ENCODE results near the gene TLE5.

The TLE5 gene

GRCh38 chr19:3062165-3063105 lies at the start of gene TLE5:
Gene TLE5 (minus strand): TSS chr19:3062495. CDS start chr19:3062200, 295 bp downstream.
- Histone ChIP-seq H3K9ac (ENCODE audit: low read length in 5 of 5) (peak within 1 kb of the TSS in 4 of 5 donors; percentile 70 to 84 (median 78)), H3K9me3 (ENCODE audit: control insufficient read depth in 5 of 5, low read length in 5 of 5) (no peaks in the 10 kb centered on the region), H3K27me3 (ENCODE audit: control insufficient read depth in 5 of 5, insufficient read depth in 4 of 5, low read length in 5 of 5) (no peaks in the 10 kb centered on the region), H3K4me1 (ENCODE audit: control insufficient read depth in 5 of 5, insufficient read depth in 5 of 5, low read length in 5 of 5) (peaks cover 2 to 43% (median 39%) of the 10 kb centered on the region in 5 donors), H3K27ac (ENCODE audit: low read depth, low read length) (peak within 1 kb of the TSS; percentile 77), H3K36me3 (ENCODE audit: control insufficient read depth in 5 of 5, insufficient read depth in 5 of 5, low read length in 5 of 5) (peaks cover 0 to 23% (median 20%) of the 10 kb centered on the region in 5 donors), H3K4me3 (ENCODE audit: low read depth in 1 of 5, low read length in 5 of 5) (peak within 1 kb of the TSS; percentile 55 to 78 (median 69))

- Histone ChIP-seq H3K27me3 (ENCODE audit: control insufficient read depth in 5 of 5, insufficient read depth in 4 of 5, low read length in 5 of 5) (no peaks in the 10 kb centered on the region), H3K4me3 (ENCODE audit: low read depth in 1 of 5, low read length in 5 of 5) (no peak overlapping the region), H3K36me3 (ENCODE audit: control insufficient read depth in 5 of 5, insufficient read depth in 5 of 5, low read length in 5 of 5) (peaks cover 0 to 60% (median 39%) of the 10 kb centered on the region in 5 donors), H3K9ac (ENCODE audit: low read length in 5 of 5) (no peak overlapping the region), H3K4me1 (ENCODE audit: control insufficient read depth in 5 of 5, insufficient read depth in 5 of 5, low read length in 5 of 5) (peaks cover 0 to 8% (median 0%) of the 10 kb centered on the region in 5 donors), H3K9me3 (ENCODE audit: control insufficient read depth in 5 of 5, low read length in 5 of 5) (no peaks in the 10 kb centered on the region), H3K27ac (ENCODE audit: low read depth, low read length) (no peak overlapping the region)
Measured at GRCh38 chr19:3111586-3112247, 49.4 kb upstream of the TLE5 start.

GRCh38 chr19:3110126-3110825 lies 48.0 kb upstream of the TLE5 start:
- no peak overlapping the region for H3K4me3 ChIP-seq (ENCODE audit: low read depth in 1 of 5, low read length in 5 of 5)
- peaks cover 0 to 52% (median 33%) of the 10 kb centered on the region in 5 donors for H3K36me3 ChIP-seq (ENCODE audit: control insufficient read depth in 5 of 5, insufficient read depth in 5 of 5, low read length in 5 of 5)

GRCh38 chr19:3109491-3109890 lies 47.2 kb upstream of the TLE5 start:
- H3K9ac ChIP-seq (ENCODE audit: low read length in 5 of 5): no peak overlapping the region
- H3K4me3 ChIP-seq (ENCODE audit: low read depth in 1 of 5, low read length in 5 of 5): no peak overlapping the region
- peaks cover 0 to 44% (median 26%) of the 10 kb centered on the region in 5 donors for H3K36me3 ChIP-seq (ENCODE audit: control insufficient read depth in 5 of 5, insufficient read depth in 5 of 5, low read length in 5 of 5)
- H3K9me3 ChIP-seq (ENCODE audit: control insufficient read depth in 5 of 5, low read length in 5 of 5): no peaks in the 10 kb centered on the region
- peaks cover 2 to 17% (median 11%) of the 10 kb centered on the region in 5 donors for H3K4me1 ChIP-seq (ENCODE audit: control insufficient read depth in 5 of 5, insufficient read depth in 5 of 5, low read length in 5 of 5)
- H3K27ac ChIP-seq (ENCODE audit: low read depth, low read length): no peak overlapping the region
- no peaks in the 10 kb centered on the region for H3K27me3 ChIP-seq (ENCODE audit: control insufficient read depth in 5 of 5, insufficient read depth in 4 of 5, low read length in 5 of 5)

More at GRCh38 chr19:3110126-3110825, 48.0 kb upstream of the TLE5 start:
- Histone ChIP-seq H3K4me1 (ENCODE audit: control insufficient read depth in 5 of 5, insufficient read depth in 5 of 5, low read length in 5 of 5) (peaks cover 2 to 14% (median 8%) of the 10 kb centered on the region in 5 donors), H3K27ac (ENCODE audit: low read depth, low read length) (no peak overlapping the region), H3K9ac (ENCODE audit: low read length in 5 of 5) (no peak overlapping the region), H3K9me3 (ENCODE audit: control insufficient read depth in 5 of 5, low read length in 5 of 5) (no peaks in the 10 kb centered on the region), H3K27me3 (ENCODE audit: control insufficient read depth in 5 of 5, insufficient read depth in 4 of 5, low read length in 5 of 5) (no peaks in the 10 kb centered on the region)

- H3K4me3 ChIP-seq (ENCODE audit: low read depth in 1 of 5, low read length in 5 of 5): no peak overlapping the region
- peaks cover 2 to 24% (median 19%) of the 10 kb centered on the region in 5 donors for H3K4me1 ChIP-seq (ENCODE audit: control insufficient read depth in 5 of 5, insufficient read depth in 5 of 5, low read length in 5 of 5)
- H3K9me3 ChIP-seq (ENCODE audit: control insufficient read depth in 5 of 5, low read length in 5 of 5): no peaks in the 10 kb centered on the region
- H3K9ac ChIP-seq (ENCODE audit: low read length in 5 of 5): peak overlapping the region in 1 of 5 donors; percentile 2
- no peak overlapping the region for H3K27ac ChIP-seq (ENCODE audit: low read depth, low read length)
- peaks cover 0 to 38% (median 20%) of the 10 kb centered on the region in 5 donors for H3K36me3 ChIP-seq (ENCODE audit: control insufficient read depth in 5 of 5, insufficient read depth in 5 of 5, low read length in 5 of 5)
- no peaks in the 10 kb centered on the region for H3K27me3 ChIP-seq (ENCODE audit: control insufficient read depth in 5 of 5, insufficient read depth in 4 of 5, low read length in 5 of 5)
Measured at GRCh38 chr19:3108775-3109174, 46.5 kb upstream of the TLE5 start.

- peaks cover 0 to 27% (median 12%) of the 10 kb centered on the region in 5 donors for H3K36me3 ChIP-seq (ENCODE audit: control insufficient read depth in 5 of 5, insufficient read depth in 5 of 5, low read length in 5 of 5)
- H3K27ac ChIP-seq (ENCODE audit: low read depth, low read length): no peak overlapping the region
- H3K9me3 ChIP-seq (ENCODE audit: control insufficient read depth in 5 of 5, low read length in 5 of 5): no peaks in the 10 kb centered on the region
- H3K4me1 ChIP-seq (ENCODE audit: control insufficient read depth in 5 of 5, insufficient read depth in 5 of 5, low read length in 5 of 5): peaks cover 2 to 27% (median 23%) of the 10 kb centered on the region in 5 donors
- no peak overlapping the region for H3K4me3 ChIP-seq (ENCODE audit: low read depth in 1 of 5, low read length in 5 of 5)
- H3K9ac ChIP-seq (ENCODE audit: low read length in 5 of 5): no peak overlapping the region
- no peaks in the 10 kb centered on the region for H3K27me3 ChIP-seq (ENCODE audit: control insufficient read depth in 5 of 5, insufficient read depth in 4 of 5, low read length in 5 of 5)
Measured at GRCh38 chr19:3107658-3108057, 45.4 kb upstream of the TLE5 start.

GRCh38 chr19:3106509-3107141 lies 44.3 kb upstream of the TLE5 start:
- peaks cover 2 to 31% (median 27%) of the 10 kb centered on the region in 5 donors for H3K4me1 ChIP-seq (ENCODE audit: control insufficient read depth in 5 of 5, insufficient read depth in 5 of 5, low read length in 5 of 5)
- H3K9ac ChIP-seq (ENCODE audit: low read length in 5 of 5): no peak overlapping the region
- H3K27me3 ChIP-seq (ENCODE audit: control insufficient read depth in 5 of 5, insufficient read depth in 4 of 5, low read length in 5 of 5): no peaks in the 10 kb centered on the region
- H3K36me3 ChIP-seq (ENCODE audit: control insufficient read depth in 5 of 5, insufficient read depth in 5 of 5, low read length in 5 of 5): peaks cover 0 to 18% (median 12%) of the 10 kb centered on the region in 5 donors
- H3K27ac ChIP-seq (ENCODE audit: low read depth, low read length): no peak overlapping the region
- H3K9me3 ChIP-seq (ENCODE audit: control insufficient read depth in 5 of 5, low read length in 5 of 5): no peaks in the 10 kb centered on the region
- no peak overlapping the region for H3K4me3 ChIP-seq (ENCODE audit: low read depth in 1 of 5, low read length in 5 of 5)

- Histone ChIP-seq H3K4me1 (ENCODE audit: control insufficient read depth in 5 of 5, insufficient read depth in 5 of 5, low read length in 5 of 5) (peaks cover 3 to 39% (median 34%) of the 10 kb centered on the region in 5 donors), H3K27me3 (ENCODE audit: control insufficient read depth in 5 of 5, insufficient read depth in 4 of 5, low read length in 5 of 5) (no peaks in the 10 kb centered on the region), H3K27ac (ENCODE audit: low read depth, low read length) (no peak overlapping the region), H3K9ac (ENCODE audit: low read length in 5 of 5) (no peak overlapping the region), H3K9me3 (ENCODE audit: control insufficient read depth in 5 of 5, low read length in 5 of 5) (no peaks in the 10 kb centered on the region), H3K36me3 (ENCODE audit: control insufficient read depth in 5 of 5, insufficient read depth in 5 of 5, low read length in 5 of 5) (peaks cover 0 to 10% (median 5%) of the 10 kb centered on the region in 5 donors), H3K4me3 (ENCODE audit: low read depth in 1 of 5, low read length in 5 of 5) (no peak overlapping the region)
Measured at GRCh38 chr19:3105641-3106508, 43.6 kb upstream of the TLE5 start.

- no peak overlapping the region for H3K27ac ChIP-seq (ENCODE audit: low read depth, low read length)
Measured at GRCh38 chr19:3104708-3104983, 42.4 kb upstream of the TLE5 start.

More at GRCh38 chr19:3104708-3104983, 42.4 kb upstream of the TLE5 start:
- H3K9ac ChIP-seq (ENCODE audit: low read length in 5 of 5): no peak overlapping the region
- H3K36me3 ChIP-seq (ENCODE audit: control insufficient read depth in 5 of 5, insufficient read depth in 5 of 5, low read length in 5 of 5): no peaks in the 10 kb centered on the region
- H3K9me3 ChIP-seq (ENCODE audit: control insufficient read depth in 5 of 5, low read length in 5 of 5): no peaks in the 10 kb centered on the region
- H3K4me3 ChIP-seq (ENCODE audit: low read depth in 1 of 5, low read length in 5 of 5): no peak overlapping the region
- peaks cover 3 to 51% (median 47%) of the 10 kb centered on the region in 5 donors for H3K4me1 ChIP-seq (ENCODE audit: control insufficient read depth in 5 of 5, insufficient read depth in 5 of 5, low read length in 5 of 5)
- no peaks in the 10 kb centered on the region for H3K27me3 ChIP-seq (ENCODE audit: control insufficient read depth in 5 of 5, insufficient read depth in 4 of 5, low read length in 5 of 5)

Data from subcutaneous abdominal adipose tissue (tissue), 5 donors.